Measurements from ENCODE around the gene DGAT2. TPM values are rescaled to one million over a fixed set of nuclear protein-coding genes. Genes with fewer than 3 reads are reported as not detected.
"Not testable (repeated sequence)": the region's sequence is repeated elsewhere in the genome, so short reads cannot be mapped to it uniquely, and the experiment has no call there.

DGAT2 gene
- total RNA-seq, 1 donor from 2014 or later, result 26.2 TPM

DNA sequence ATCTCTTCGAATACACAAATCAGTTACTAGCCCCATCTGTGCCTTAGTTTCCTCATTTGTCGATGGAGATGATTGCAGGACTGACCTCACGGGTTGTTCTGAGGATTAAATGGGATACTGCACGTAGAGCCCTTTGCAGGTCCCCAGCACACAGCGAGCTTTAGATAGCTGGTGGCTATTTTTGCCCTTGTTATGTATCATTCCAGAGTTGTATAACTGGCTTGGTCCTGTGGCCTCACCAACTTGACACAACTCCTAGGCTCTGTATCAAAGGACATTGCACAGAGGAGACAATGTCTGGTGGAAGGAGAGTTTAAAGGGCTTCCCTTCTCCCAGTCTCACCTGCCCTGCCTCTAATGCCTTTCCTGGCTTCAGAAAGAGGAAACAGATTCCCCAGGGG is 22.8 kb upstream of the DGAT2 start:
- Histone ChIP-seq H3K9me3 (no peaks in the 10 kb centered on the region), H3K4me3 (no peak overlapping the region), H3K27me3 (no peaks in the 10 kb centered on the region), H3K27ac (no peak overlapping the region), H3K36me3 (no peaks in the 10 kb centered on the region), H3K4me1 (no peaks in the 10 kb centered on the region)
- no peak for DNase-seq (ENCODE audit: low spot score in 2 of 2)
- intact Hi-C loops (cut with DNase I), result no loop called here
- TF ChIP-seq, protein P1, sequence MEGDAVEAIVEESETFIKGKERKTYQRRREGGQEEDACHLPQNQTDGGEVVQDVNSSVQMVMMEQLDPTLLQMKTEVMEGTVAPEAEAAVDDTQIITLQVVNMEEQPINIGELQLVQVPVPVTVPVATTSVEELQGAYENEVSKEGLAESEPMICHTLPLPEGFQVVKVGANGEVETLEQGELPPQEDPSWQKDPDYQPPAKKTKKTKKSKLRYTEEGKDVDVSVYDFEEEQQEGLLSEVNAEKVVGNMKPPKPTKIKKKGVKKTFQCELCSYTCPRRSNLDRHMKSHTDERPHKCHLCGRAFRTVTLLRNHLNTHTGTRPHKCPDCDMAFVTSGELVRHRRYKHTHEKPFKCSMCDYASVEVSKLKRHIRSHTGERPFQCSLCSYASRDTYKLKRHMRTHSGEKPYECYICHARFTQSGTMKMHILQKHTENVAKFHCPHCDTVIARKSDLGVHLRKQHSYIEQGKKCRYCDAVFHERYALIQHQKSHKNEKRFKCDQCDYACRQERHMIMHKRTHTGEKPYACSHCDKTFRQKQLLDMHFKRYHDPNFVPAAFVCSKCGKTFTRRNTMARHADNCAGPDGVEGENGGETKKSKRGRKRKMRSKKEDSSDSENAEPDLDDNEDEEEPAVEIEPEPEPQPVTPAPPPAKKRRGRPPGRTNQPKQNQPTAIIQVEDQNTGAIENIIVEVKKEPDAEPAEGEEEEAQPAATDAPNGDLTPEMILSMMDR (IDR thresholded peaks at IDR 0.05), result no peak

DNA sequence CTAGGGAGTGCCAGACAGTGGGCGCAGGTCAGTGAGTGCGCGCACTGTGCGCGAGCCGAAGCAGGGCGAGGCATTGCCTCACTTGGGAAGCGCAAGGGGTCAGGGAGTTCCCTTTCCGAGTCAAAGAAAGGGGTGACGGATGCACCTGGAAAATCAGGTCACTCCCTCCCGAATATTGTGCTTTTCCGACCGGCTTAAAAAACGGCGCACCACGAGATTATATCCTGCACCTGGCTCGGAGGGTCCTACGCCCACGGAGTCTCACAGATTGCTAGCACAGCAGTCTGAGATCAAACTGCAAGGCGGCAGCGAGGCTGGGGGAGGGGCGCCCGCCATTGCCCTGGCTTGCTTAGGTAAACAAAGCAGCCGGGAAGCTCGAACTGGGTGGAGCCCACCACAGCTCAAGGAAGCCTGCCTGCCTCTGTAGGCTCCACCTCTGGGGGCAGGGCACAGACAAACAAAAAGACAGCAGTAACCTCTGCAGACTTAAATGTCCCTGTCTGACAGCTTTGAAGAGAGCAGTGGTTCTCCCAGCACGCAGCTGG is 19.8 kb upstream of the DGAT2 start:
- H3K4me1 ChIP-seq; H3K36me3 ChIP-seq; H3K27ac ChIP-seq; DNase-seq (ENCODE audit: low spot score in 2 of 2); H3K9me3 ChIP-seq; H3K27me3 ChIP-seq; H3K4me3 ChIP-seq; intact Hi-C loops (cut with DNase I): not testable (repeated sequence)

DNA sequence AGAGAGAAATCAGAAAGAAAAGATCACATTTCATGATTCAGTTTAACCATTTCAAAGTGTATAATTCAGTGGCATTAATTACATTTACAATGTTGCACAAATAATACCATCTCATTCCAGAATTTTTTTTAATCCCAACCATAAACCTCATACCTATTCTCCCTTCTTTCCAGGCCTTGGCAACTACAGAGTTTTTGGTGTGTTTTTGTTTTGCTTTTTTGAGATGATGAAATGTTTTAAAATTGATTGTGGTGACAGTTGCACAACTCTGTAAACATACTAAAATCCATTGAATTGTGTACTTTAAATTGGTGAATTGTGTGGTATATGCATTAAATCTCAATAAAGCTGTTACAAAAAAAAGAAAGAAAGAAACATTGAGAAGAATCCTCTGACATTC is 13.6 kb upstream of the DGAT2 start:
- H3K27ac ChIP-seq; H3K9me3 ChIP-seq; H3K36me3 ChIP-seq; H3K4me3 ChIP-seq; H3K27me3 ChIP-seq; DNase-seq (ENCODE audit: low spot score in 2 of 2); H3K4me1 ChIP-seq; intact Hi-C loops (cut with DNase I): not testable (repeated sequence)

DNA sequence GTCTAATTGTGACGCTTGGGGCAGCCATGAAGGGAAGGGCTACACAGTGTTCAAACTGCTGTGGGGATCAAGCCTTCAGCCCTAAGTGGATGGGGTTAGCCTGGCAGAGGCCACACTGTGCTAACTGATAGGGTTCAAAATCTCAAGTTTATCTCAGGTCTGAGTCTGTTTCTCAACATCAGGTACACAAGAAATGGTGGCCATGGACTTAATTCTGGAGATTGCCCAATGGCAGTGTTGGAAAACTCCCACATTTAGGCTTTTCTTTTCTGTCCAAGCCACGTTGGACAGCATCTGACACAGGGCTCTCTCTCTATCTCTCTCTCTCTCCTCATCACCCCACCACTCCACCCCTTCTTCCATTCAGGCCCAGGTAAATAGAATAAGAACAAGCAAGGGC is 10.9 kb upstream of the DGAT2 start:
- H3K4me3 ChIP-seq, result no peak overlapping the region
- no peaks in the 10 kb centered on the region for H3K27me3 ChIP-seq
- DNase-seq (ENCODE audit: low spot score in 2 of 2), result no peak
- no peaks in the 10 kb centered on the region for H3K9me3 ChIP-seq
- intact Hi-C loops (cut with DNase I), result no loop called here
- no peaks in the 10 kb centered on the region for H3K4me1 ChIP-seq
- H3K36me3 ChIP-seq, result no peaks in the 10 kb centered on the region
- no peak overlapping the region for H3K27ac ChIP-seq
- TF ChIP-seq, protein P1 (IDR thresholded peaks at IDR 0.05), result no peak

DNA sequence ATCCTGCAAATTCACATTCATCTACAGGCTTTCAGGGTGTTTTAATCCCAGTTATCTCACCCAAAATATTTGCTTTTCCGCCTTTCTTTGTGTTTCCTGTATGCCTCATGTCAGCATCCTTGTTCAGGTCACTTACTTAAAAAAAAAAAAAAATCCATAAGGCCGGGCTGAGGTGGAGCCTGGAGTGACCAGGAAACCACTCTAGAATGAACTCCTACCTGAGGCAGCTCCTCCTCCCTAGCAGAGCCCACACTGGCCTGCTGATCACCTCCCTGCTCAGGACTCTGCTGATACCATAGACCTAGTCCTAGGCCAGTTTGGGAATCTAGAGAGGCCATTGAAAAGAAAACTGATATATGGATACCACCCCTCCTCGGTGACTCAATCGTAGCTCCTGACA is 8.7 kb upstream of the DGAT2 start:
- Histone ChIP-seq H3K4me1 (no peaks in the 10 kb centered on the region), H3K4me3 (no peak overlapping the region), H3K27me3 (no peaks in the 10 kb centered on the region), H3K27ac (no peak overlapping the region), H3K36me3 (no peaks in the 10 kb centered on the region), H3K9me3 (no peaks in the 10 kb centered on the region)
- no peak for DNase-seq (ENCODE audit: low spot score in 2 of 2)
- intact Hi-C loops (cut with DNase I), result loop anchor here (10.0 kb wide), 1 partner anchor 215 kb away; no protein-coding TSS in a partner anchor
- TF ChIP-seq, protein P1 (IDR thresholded peaks at IDR 0.05), result no peak

DNA sequence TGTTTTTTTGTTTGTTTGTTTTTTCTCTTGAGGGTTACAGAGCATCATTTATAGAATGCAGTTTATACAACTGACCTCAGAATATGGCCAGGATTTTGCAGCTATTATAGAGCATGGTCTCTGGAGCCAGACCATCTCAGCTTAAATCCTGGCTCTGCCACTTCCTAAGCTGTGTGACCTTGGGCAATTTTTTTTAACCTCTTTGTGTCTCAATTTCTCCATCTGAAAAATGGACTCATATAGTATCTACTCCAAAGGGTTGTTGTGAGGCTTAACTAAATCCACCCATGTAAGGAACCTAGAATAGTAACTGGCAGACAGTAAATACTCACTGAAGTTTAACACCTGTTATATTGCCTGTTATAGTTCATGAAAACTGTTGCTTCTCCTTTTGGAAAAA is 8.3 kb upstream of the DGAT2 start:
- Histone ChIP-seq H3K4me1 (no peaks in the 10 kb centered on the region), H3K9me3 (no peaks in the 10 kb centered on the region), H3K27me3 (no peaks in the 10 kb centered on the region), H3K27ac (no peak overlapping the region), H3K4me3 (no peak overlapping the region), H3K36me3 (no peaks in the 10 kb centered on the region)
- TF ChIP-seq, protein P1 (IDR thresholded peaks at IDR 0.05), result no peak
- intact Hi-C loops (cut with DNase I), result loop anchor here (10.0 kb wide), 1 partner anchor 215 kb away; no protein-coding TSS in a partner anchor
- DNase-seq (ENCODE audit: low spot score in 2 of 2), result no peak
